ENCODE measurements around the gene PDCD11. TPM values are rescaled to one million over a fixed set of nuclear protein-coding genes. Genes with fewer than 3 reads are reported as not detected.

PDCD11 gene
- total RNA-seq, 2 experiments from 2014 or later, result 13.3 to 16.4 TPM

- H3K4me3 Mint-ChIP-seq, result no peak overlapping the region
- no peak overlapping the region for H3K27ac Mint-ChIP-seq
- H3K4me1 Mint-ChIP-seq (ENCODE audit: low read depth), result no peaks in the 10 kb centered on the region
- no peaks in the 10 kb centered on the region for H3K4me1 ChIP-seq (ENCODE audit: insufficient read depth, low read length)
- POLR2A ChIA-PET, result no interaction called here
- no peaks in the 10 kb centered on the region for H3K27me3 Mint-ChIP-seq
- TF ChIP-seq, protein P1, sequence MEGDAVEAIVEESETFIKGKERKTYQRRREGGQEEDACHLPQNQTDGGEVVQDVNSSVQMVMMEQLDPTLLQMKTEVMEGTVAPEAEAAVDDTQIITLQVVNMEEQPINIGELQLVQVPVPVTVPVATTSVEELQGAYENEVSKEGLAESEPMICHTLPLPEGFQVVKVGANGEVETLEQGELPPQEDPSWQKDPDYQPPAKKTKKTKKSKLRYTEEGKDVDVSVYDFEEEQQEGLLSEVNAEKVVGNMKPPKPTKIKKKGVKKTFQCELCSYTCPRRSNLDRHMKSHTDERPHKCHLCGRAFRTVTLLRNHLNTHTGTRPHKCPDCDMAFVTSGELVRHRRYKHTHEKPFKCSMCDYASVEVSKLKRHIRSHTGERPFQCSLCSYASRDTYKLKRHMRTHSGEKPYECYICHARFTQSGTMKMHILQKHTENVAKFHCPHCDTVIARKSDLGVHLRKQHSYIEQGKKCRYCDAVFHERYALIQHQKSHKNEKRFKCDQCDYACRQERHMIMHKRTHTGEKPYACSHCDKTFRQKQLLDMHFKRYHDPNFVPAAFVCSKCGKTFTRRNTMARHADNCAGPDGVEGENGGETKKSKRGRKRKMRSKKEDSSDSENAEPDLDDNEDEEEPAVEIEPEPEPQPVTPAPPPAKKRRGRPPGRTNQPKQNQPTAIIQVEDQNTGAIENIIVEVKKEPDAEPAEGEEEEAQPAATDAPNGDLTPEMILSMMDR (IDR thresholded peaks at IDR 0.05), result no peak
- CTCF ChIA-PET, result no interaction called here
- no peaks in the 10 kb centered on the region for H3K27me3 ChIP-seq (ENCODE audit: control insufficient read depth in 1 of 2, insufficient read depth in 2 of 2, low read length in 2 of 2)
- no peak overlapping the region for H3K4me3 ChIP-seq (ENCODE audit: low read length)
- H3K27ac ChIP-seq (ENCODE audit: low read depth in 1 of 2, low read length in 2 of 2), result no peak overlapping the region
- DNase-seq (no peak), ATAC-seq (ENCODE audit: poor library complexity) (no peak)
- H3K9me3 Mint-ChIP-seq, result no peaks in the 10 kb centered on the region
- H3K36me3 ChIP-seq (ENCODE audit: insufficient read depth, low read length), result peaks cover 87% of the 10 kb centered on the region
- no peaks in the 10 kb centered on the region for H3K9me3 ChIP-seq (ENCODE audit: control insufficient read depth in 1 of 2, insufficient read depth in 1 of 2, low read length in 2 of 2)
- intact Hi-C loops (cut with DNase I, micrococcal nuclease), result no loop called here
- H3K36me3 Mint-ChIP-seq (ENCODE audit: low read depth), result peaks cover 92% of the 10 kb centered on the region
Observed at GRCh38 chr10:103439776-103440175, 43.4 kb downstream of the PDCD11 start.

DNA sequence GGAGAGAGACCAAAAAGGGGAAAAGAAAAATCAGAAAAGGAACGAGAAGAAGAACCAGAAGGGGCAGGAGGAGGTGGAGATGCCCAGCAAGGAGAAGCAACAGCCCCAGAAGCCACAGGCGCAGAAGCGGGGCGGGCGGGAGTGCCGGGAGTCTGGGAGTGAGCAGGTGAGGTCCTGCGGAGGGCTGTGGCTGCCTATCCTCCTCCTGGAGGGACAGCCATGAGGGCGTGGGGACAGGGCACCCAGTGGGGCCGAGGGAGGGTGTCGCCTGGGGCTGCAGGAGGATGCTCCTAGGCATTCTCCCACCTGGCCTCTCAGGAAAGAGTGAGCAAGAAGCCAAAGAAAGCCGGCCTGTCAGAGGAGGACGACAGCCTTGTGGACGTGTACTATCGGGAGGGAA is 44.0 kb downstream of the PDCD11 start:
- peaks cover 92% of the 10 kb centered on the region for H3K36me3 Mint-ChIP-seq (ENCODE audit: low read depth)
- no peak for ATAC-seq (ENCODE audit: poor library complexity)
- Histone ChIP-seq H3K27me3 (ENCODE audit: control insufficient read depth in 1 of 2, insufficient read depth in 2 of 2, low read length in 2 of 2) (no peaks in the 10 kb centered on the region), H3K4me3 (ENCODE audit: low read length) (no peak overlapping the region), H3K9me3 (ENCODE audit: control insufficient read depth in 1 of 2, insufficient read depth in 1 of 2, low read length in 2 of 2) (no peaks in the 10 kb centered on the region), H3K4me1 (ENCODE audit: insufficient read depth, low read length) (no peaks in the 10 kb centered on the region), H3K36me3 (ENCODE audit: insufficient read depth, low read length) (peaks cover 90% of the 10 kb centered on the region), H3K27ac (ENCODE audit: low read depth in 1 of 2, low read length in 2 of 2) (no peak overlapping the region)
- DNase-seq, result no peak
- peak overlapping the region; percentile 14 for H3K27ac Mint-ChIP-seq
- intact Hi-C loops (cut with DNase I, micrococcal nuclease), result no loop called here
- ChIA-PET POLR2A (no interaction called here), CTCF (no interaction called here)
- no peaks in the 10 kb centered on the region for H3K9me3 Mint-ChIP-seq
- H3K27me3 Mint-ChIP-seq, result no peaks in the 10 kb centered on the region
- H3K4me1 Mint-ChIP-seq (ENCODE audit: low read depth), result no peaks in the 10 kb centered on the region
- H3K4me3 Mint-ChIP-seq, result no peak overlapping the region
- TF ChIP-seq, protein P1 (IDR thresholded peaks at IDR 0.05), result no peak

DNA sequence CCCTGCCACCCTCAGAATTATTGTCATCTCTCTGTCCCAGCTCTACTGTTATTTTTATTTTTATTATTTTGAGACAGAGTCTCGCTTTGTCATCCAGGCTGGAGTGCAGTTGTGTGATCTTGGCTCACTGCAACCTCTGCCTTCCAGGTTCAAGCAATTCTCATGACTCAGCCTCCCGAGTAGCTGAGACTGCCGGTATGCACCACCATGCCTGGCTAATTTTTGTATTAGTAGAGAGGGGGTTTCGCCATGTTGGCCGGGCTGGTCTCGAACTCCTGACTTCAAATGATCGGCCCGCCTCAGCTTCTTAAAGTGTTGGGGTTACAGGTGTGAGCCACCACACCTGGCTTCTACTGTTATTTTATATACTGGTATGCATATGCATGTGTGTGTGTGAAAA is 44.8 kb downstream of the PDCD11 start:
- ATAC-seq (ENCODE audit: poor library complexity) (no peak), DNase-seq (no peak)
- no peaks in the 10 kb centered on the region for H3K27me3 ChIP-seq (ENCODE audit: control insufficient read depth in 1 of 2, insufficient read depth in 2 of 2, low read length in 2 of 2)
- H3K9me3 ChIP-seq (ENCODE audit: control insufficient read depth in 1 of 2, insufficient read depth in 1 of 2, low read length in 2 of 2), result no peaks in the 10 kb centered on the region
- peaks cover 93% of the 10 kb centered on the region for H3K36me3 ChIP-seq (ENCODE audit: insufficient read depth, low read length)
- peaks cover 2% of the 10 kb centered on the region for H3K4me1 ChIP-seq (ENCODE audit: insufficient read depth, low read length)
- Mint-ChIP-seq H3K9me3 (no peaks in the 10 kb centered on the region), H3K4me1 (ENCODE audit: low read depth) (no peaks in the 10 kb centered on the region), H3K4me3 (no peak overlapping the region), H3K36me3 (ENCODE audit: low read depth) (peaks cover 91% of the 10 kb centered on the region), H3K27me3 (no peaks in the 10 kb centered on the region), H3K27ac (peak overlapping the region; percentile 14)
- no peak overlapping the region for H3K27ac ChIP-seq (ENCODE audit: low read depth in 1 of 2, low read length in 2 of 2)
- H3K4me3 ChIP-seq (ENCODE audit: low read length), result no peak overlapping the region
- intact Hi-C loops (cut with DNase I, micrococcal nuclease), result no loop called here
- TF ChIP-seq, protein P1 (IDR thresholded peaks at IDR 0.05), result no peak
- CTCF ChIA-PET, result no interaction called here
- POLR2A ChIA-PET, result no interaction called here
